Sigmoid colon (tissue), 4 donors: Measurements from ENCODE around the gene KRTAP4-7.
"Not testable (repeated sequence)": the region's sequence is repeated elsewhere in the genome, so short reads cannot be mapped to it uniquely, and the experiment has no call there.

Experiments used
- POLR2AphosphoS5 ChIP-seq, 4 donors: sonication (generic); formaldehyde crosslinking; IDR thresholded peaks; one replicate each; pipeline ENCODE4 v1.6.1; 2017; ENCODE audit warnings: antibody characterized with exemption in 4 of 4
- TF ChIP-seq, protein P1 (sequence below), 4 experiments: fragments of 450-650 bp in 3 of 4; fragments of 200-600 bp in 1 of 4; IDR thresholded peaks; one replicate each; pipeline ENCODE4 v1.5.1; 2016 to 2019; ENCODE audit warnings: antibody characterized with exemption in 4 of 4, mild to moderate bottlenecking in 3 of 4, moderate library complexity in 2 of 4

DNA sequence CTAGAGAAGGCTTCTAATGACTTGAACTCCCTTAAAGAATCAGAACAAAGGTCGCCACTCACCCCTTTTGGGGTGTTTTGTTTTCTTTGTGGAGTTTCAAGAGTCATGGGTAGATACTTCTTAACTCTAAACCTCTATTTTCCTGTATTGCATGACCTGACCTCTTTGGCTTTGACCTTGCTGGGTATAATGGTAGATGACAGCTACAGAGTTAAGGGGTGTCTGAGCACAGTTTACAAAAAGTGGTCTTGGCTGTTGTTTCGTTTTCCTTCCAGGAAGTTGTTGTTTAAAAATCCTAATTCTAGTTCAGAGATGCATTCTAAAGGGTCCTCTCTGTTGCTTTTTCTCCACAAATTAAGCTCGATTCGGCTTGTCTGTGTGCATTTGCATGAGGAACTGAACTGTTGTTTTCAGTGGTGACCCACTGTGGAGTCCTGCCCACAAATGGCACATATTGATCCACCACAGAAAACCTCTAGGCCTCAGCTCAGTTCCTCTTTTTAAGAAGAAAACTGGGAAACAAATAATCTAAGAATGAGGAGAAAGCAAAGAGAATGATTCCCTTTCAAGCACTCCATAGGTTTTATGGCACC, 4.9 kb downstream of the KRTAP4-7 start:
- TF ChIP-seq, protein P1, sequence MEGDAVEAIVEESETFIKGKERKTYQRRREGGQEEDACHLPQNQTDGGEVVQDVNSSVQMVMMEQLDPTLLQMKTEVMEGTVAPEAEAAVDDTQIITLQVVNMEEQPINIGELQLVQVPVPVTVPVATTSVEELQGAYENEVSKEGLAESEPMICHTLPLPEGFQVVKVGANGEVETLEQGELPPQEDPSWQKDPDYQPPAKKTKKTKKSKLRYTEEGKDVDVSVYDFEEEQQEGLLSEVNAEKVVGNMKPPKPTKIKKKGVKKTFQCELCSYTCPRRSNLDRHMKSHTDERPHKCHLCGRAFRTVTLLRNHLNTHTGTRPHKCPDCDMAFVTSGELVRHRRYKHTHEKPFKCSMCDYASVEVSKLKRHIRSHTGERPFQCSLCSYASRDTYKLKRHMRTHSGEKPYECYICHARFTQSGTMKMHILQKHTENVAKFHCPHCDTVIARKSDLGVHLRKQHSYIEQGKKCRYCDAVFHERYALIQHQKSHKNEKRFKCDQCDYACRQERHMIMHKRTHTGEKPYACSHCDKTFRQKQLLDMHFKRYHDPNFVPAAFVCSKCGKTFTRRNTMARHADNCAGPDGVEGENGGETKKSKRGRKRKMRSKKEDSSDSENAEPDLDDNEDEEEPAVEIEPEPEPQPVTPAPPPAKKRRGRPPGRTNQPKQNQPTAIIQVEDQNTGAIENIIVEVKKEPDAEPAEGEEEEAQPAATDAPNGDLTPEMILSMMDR (IDR thresholded peaks at IDR 0.05) = not testable (repeated sequence)
- TF ChIP-seq POLR2AphosphoS5 (IDR thresholded peaks at IDR 0.05) = not testable (repeated sequence)
